Dedifferentiated amniotic fluid mesenchymal stem cell (primary cell): ENCODE results near the gene NRXN3.
"Not testable (repeated sequence)": the region's sequence is repeated elsewhere in the genome, so short reads cannot be mapped to it uniquely, and the experiment has no call there.

Experiments used
- DNase-seq: peaks from one replicate; pipeline ENCODE4 v3.0.0-alpha.2; 2016; ENCODE audit errors: extremely low spot score

NRXN3 gene

GRCh38 chr14:79062226-79062625 lies 892.1 kb downstream of the NRXN3 start:
- DNase-seq = no peak

GRCh38 chr14:79064214-79064613 lies 894.0 kb downstream of the NRXN3 start:
- no peak for DNase-seq

GRCh38 chr14:79074510-79074909 lies 904.3 kb downstream of the NRXN3 start:
- no peak for DNase-seq

GRCh38 chr14:79076428-79076827 lies 906.3 kb downstream of the NRXN3 start:
- DNase-seq = no peak

- no peak for DNase-seq
These were observed 906.9 kb downstream of the NRXN3 start for GRCh38 chr14:79077096-79077495.

- DNase-seq = no peak
These were observed 909.9 kb downstream of the NRXN3 start for GRCh38 chr14:79080040-79080439.

- no peak for DNase-seq
These were observed 912.7 kb downstream of the NRXN3 start for GRCh38 chr14:79082883-79083282.

- no peak for DNase-seq
These were observed 913.2 kb downstream of the NRXN3 start for GRCh38 chr14:79083356-79083755.

GRCh38 chr14:79084861-79085260 lies 914.7 kb downstream of the NRXN3 start:
- no peak for DNase-seq

- no peak for DNase-seq
These were observed 919.4 kb downstream of the NRXN3 start for GRCh38 chr14:79089576-79089975.

GRCh38 chr14:79090641-79091180 lies 920.5 kb downstream of the NRXN3 start:
- DNase-seq = no peak

GRCh38 chr14:79091381-79091963 lies 921.3 kb downstream of the NRXN3 start:
- DNase-seq = no peak

- no peak for DNase-seq
These were observed 923.4 kb downstream of the NRXN3 start for GRCh38 chr14:79093531-79093930.

GRCh38 chr14:79094951-79095350 lies 924.8 kb downstream of the NRXN3 start:
- DNase-seq = no peak

GRCh38 chr14:79096811-79097210 lies 926.6 kb downstream of the NRXN3 start:
- DNase-seq = no peak

- no peak for DNase-seq
These were observed 928.2 kb downstream of the NRXN3 start for GRCh38 chr14:79098324-79098723.

- no peak for DNase-seq
These were observed 930.4 kb downstream of the NRXN3 start for GRCh38 chr14:79100578-79100977.

- DNase-seq = no peak
These were observed 931.2 kb downstream of the NRXN3 start for GRCh38 chr14:79101388-79101787.

- DNase-seq = no peak
These were observed 933.6 kb downstream of the NRXN3 start for GRCh38 chr14:79103764-79104163.

GRCh38 chr14:79110564-79110963 lies 940.4 kb downstream of the NRXN3 start:
- not testable (repeated sequence) for DNase-seq

GRCh38 chr14:79111987-79112501 lies 941.9 kb downstream of the NRXN3 start:
- no peak for DNase-seq

- no peak for DNase-seq
These were observed 947.4 kb downstream of the NRXN3 start for GRCh38 chr14:79117561-79117960.

- no peak for DNase-seq
These were observed 948.1 kb downstream of the NRXN3 start for GRCh38 chr14:79118291-79118690.

GRCh38 chr14:79134361-79134760 lies 964.2 kb downstream of the NRXN3 start:
- no peak for DNase-seq
